ENCODE results near the gene WASF1.
"Not testable (repeated sequence)": the region's sequence is repeated elsewhere in the genome, so short reads cannot be mapped to it uniquely, and the experiment has no call there.

Gene WASF1

DNA sequence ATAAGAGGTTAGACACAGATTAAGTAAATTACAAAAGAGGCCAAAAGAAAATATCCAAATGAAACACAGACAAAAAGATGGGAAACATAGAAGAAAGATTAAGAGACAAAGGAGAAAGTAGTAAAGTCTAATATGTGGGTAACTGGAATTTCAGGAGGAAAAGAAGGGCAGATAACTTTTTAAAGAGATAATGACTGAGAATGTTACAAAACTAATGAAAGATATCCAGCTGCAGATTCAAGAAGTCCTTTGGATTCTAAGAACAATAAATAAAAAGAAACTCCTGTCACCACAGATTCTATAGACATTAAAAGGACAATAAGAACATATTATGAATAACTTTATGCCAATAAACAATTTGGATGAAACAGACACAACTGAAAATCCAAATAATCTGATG is 90.1 kb downstream of the WASF1 start:
- DNase-seq (ENCODE audit: low spot score) = no peak

- DNase-seq (ENCODE audit: low spot score) = no peak
These were observed 94.2 kb downstream of the WASF1 start for GRCh38 chr6:110085285-110085684.

DNA sequence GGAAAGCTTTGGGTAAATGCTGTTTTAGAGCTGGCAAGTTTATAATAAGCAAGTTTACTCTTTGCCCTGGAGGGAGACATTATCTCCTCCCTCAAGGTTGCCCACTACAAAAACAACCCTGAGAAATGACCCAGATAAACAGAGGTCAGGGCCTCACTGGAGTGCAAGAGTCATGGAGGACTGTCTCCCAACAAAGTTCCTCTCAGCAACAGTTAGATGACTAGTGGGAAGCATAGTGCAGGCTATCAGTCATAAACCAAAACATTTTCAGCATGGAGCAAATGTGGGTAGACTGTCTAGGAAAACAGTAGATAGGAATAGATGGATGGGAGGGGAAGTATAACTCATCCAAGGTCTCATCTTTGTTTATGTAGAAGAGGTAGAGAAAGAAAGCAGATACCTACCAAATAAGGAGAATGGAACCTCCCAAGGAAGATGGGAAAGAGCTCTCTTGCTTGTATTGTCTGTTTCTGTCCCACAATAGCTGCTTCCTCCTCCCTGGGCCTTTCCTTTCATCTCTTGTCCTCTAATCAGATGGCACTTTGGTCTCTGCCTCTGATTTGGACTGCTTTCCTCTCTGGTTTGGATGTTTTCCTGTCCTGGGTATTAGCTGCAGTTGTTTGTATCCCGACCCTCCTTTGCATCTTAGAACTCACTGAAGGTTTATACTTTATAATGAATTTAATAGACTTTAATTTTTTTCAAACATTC is 95.4 kb downstream of the WASF1 start:
- no peak for DNase-seq (ENCODE audit: low spot score)

GRCh38 chr6:110075406-110075805 is 104.1 kb downstream of the WASF1 start:
- no peak for DNase-seq (ENCODE audit: low spot score)

GRCh38 chr6:110073474-110073873 is 106.0 kb downstream of the WASF1 start:
- not testable (repeated sequence) for DNase-seq (ENCODE audit: low spot score)

- DNase-seq (ENCODE audit: low spot score) = no peak
These were observed 110.9 kb downstream of the WASF1 start for GRCh38 chr6:110068592-110068967.

GRCh38 chr6:110067837-110068591 is 111.5 kb downstream of the WASF1 start:
- no peak for DNase-seq (ENCODE audit: low spot score)

DNA sequence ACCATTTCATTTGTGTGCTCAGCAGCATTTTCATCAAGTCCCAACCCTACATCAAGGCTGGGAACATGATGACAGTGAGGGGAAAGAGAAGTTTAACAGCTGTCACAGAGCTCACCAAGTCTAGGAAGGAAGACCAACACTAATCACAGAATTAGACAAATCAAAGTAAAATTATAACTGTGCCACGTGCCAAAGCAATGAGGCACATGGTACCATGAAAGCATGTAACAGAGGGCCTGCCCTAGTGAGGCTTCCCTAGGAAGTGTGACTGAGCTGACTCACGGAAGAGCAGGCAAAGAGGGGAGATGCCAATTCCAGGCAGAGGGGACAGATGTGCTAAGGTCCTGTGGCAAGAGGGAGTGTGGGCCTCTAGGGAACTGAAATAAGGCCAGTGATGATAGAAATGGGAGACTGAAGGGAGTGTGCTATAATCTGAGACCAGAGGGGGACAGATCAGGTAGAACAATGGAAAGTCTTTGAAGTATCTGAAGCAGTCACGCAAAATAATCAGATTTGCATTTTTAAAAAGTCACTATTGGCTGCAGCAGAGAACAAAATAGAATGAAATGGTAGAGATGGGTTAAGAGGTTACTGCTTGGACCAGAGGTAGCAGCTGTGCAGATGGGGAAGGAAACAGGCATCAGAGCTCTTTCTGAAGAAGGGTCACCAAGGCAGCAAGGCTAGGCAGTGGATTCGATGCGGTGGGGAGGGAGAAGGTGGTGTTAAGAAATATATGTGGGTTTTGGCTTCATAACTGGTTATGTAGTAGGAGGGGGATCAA is 114.5 kb downstream of the WASF1 start:
- DNase-seq (ENCODE audit: low spot score) = no peak

GRCh38 chr6:110063594-110064263 is 115.7 kb downstream of the WASF1 start:
- DNase-seq (ENCODE audit: low spot score) = no peak

DNA sequence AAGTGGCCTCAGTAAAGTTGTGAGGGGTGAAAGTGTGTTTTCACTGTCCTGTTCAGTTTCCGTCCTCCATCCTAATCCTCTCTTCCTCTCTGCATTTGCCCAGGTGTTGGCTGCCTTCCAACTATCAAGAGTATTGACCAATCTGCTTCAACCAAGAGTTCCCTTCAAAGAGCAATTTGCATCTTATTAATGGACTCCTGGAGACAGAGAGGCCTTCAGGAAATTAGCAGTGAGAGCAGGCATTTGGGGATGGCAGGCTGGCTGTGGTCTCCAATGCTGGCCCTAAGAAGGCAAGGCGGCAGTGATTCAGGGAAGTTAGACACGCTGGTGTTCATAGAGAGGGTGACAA is 124.1 kb downstream of the WASF1 start:
- DNase-seq (ENCODE audit: low spot score) = no peak

GRCh38 chr6:110054664-110055386 is 124.6 kb downstream of the WASF1 start:
- no peak for DNase-seq (ENCODE audit: low spot score)

DNA sequence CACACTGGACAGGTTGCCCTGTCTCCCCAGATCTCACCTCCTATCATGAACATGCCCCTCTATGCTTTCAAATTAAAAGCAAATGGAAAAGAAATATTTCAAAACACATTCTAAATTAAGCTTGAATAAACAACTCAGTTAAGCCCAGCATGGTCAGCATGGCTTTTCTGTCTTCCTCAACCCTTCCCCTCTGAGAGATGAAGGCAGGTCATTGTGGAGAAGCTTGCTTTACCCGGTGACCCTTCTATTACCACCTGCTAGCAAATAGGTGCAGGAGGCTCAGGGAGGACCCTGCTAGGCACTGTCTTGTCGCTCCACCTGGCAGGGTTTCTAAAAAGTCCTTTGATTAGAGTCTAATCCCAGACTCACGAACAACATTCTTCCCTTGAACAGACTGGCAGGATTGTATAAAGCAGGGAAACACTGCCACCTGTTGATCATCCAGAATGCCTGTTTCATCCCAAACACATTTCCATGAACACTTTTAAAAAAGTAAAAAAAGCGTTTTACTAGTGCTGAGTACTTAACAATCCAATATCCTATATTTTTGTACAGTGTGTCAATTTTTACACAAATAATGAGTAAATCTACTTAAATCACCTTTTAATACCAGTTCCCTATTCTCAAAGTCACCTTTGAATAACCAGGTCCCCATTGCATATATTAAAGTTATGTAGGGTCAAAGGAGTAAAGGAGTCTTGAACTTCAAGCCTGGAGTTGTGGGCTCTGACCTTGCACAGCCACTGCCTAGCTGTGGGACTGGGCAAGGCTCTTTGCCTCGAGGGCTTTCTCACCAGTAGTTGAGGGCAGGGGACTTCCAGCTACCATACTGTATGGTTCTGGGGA is 125.9 kb downstream of the WASF1 start:
- no peak for DNase-seq (ENCODE audit: low spot score)

DNA sequence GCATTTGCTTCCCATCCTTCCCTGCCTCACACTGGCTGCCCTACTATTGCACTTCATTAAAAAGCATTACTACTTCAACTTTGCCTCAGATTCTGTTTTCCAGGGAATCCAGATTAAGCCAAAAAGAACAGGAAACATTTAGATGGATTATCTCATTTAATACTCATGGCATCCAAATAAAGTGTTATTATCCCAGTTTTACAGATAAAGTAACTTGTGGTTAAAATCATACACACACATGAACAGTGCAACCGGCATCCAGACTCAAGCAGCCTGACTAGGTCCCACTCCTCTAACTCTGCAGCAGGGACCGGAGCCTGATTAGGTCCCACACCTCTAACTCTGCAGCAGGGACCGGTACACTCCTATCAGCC is 129.0 kb downstream of the WASF1 start:
- DNase-seq (ENCODE audit: low spot score) = no peak
